Endothelial cell of umbilical vein (primary cell): Measurements from ENCODE around the gene TPD52L2. TPM values are rescaled to one million over a fixed set of nuclear protein-coding genes. Genes with fewer than 3 reads are reported as not detected.

ENCODE experiments used
- BruUV-seq: library from RNA; stranded (reverse); fragments of 400-500 nt; replicated peaks from 2 replicates; lab custom pipeline; 2021; lab: Mats Ljungman, UMichigan
- CTCF ChIA-PET: fragments of 300-600, 350-600 bp; sonication (Branson Sonifier 250); formaldehyde crosslinking; loops from one replicate; lab custom pipeline; 2021; ENCODE audit warnings: antibody characterized with exemption, inconsistent platforms; lab: Charles Lee
- POLR2A ChIA-PET: fragments of 300-600, 350-600 bp; sonication (Branson Sonifier 250); formaldehyde crosslinking; loops from one replicate; lab custom pipeline; 2021; ENCODE audit warnings: antibody characterized with exemption, inconsistent platforms; lab: Charles Lee
- DNase-seq: peaks from one replicate; pipeline ENCODE4 v3.0.0-alpha.2; 2011; ENCODE audit warnings: low read depth, low spot score
- FAIRE-seq: peaks from 2 replicates; lab custom pipeline; 2011; peaks lifted over from hg19 to GRCh38; lab: Jason Lieb, UNC
- H2AFZ ChIP-seq: 2 replicates; pipeline ENCODE4 v1.6.0; 2012; ENCODE audit warnings: low read depth, low read length, control low read depth, inconsistent platforms
- H3K27ac ChIP-seq: 2 replicates; pipeline ENCODE4 v1.5.1; 2011; ENCODE audit warnings: low read depth, mild to moderate bottlenecking, control low read depth, low read length, moderate library complexity; ENCODE audit not compliant: insufficient read depth
- H3K27me3 ChIP-seq, 2 experiments: 2 replicates each; pipeline versions ENCODE4 v1.6.0 to v1.6.1; 2011; ENCODE audit warnings: low read length in 2 of 2, mixed read lengths in 1 of 2; ENCODE audit not compliant: control insufficient read depth in 2 of 2, insufficient read depth in 2 of 2
- H3K36me3 ChIP-seq, 2 experiments: 2 replicates in 1 of 2; 3 replicates in 1 of 2; pipeline ENCODE4 v1.5.1; 2011; ENCODE audit warnings: low read length in 2 of 2, mild to moderate bottlenecking in 1 of 2, moderate library complexity in 1 of 2; ENCODE audit not compliant: control insufficient read depth in 2 of 2, insufficient read depth in 2 of 2; ENCODE audit errors: extremely low read depth in 1 of 2
- H3K4me1 ChIP-seq: 3 replicates; pipeline ENCODE4 v1.5.1; 2011; ENCODE audit warnings: mild to moderate bottlenecking, low read length; ENCODE audit not compliant: control insufficient read depth, insufficient read depth; ENCODE audit errors: extremely low read depth
- H3K4me2 ChIP-seq: 2 replicates; pipeline ENCODE4 v1.6.1; 2011; ENCODE audit warnings: low read length, control low read depth, mixed read lengths; ENCODE audit not compliant: insufficient read depth
- H3K4me3 ChIP-seq, 3 experiments: fragments of 200-600 bp in 1 of 3; sonication (generic), shearing (Covaris generic) in 1 of 3; replicated peaks in 1 of 3; 2 replicates each; pipeline ENCODE4 v1.5.1; 2011 to 2016; ENCODE audit warnings: control low read depth in 3 of 3, low read length in 3 of 3, mild to moderate bottlenecking in 2 of 3, inconsistent platforms in 1 of 3, low read depth in 1 of 3, moderate library complexity in 1 of 3; ENCODE audit not compliant: insufficient read depth in 1 of 3
- H3K79me2 ChIP-seq: 2 replicates; pipeline ENCODE4 v1.6.0; 2012; ENCODE audit warnings: low read length, inconsistent platforms; ENCODE audit not compliant: control insufficient read depth, insufficient read depth
- H3K9ac ChIP-seq: replicated peaks from 2 replicates; pipeline ENCODE3; 2011; ENCODE audit warnings: low read length, control low read depth; ENCODE audit not compliant: insufficient read depth; ENCODE audit errors: extremely low read depth
- H3K9me1 ChIP-seq: replicated peaks from 3 replicates; pipeline ENCODE4 v1.6.0; 2011; ENCODE audit warnings: mild to moderate bottlenecking, low read length; ENCODE audit not compliant: control insufficient read depth, insufficient read depth; ENCODE audit errors: extremely low read depth
- H3K9me3 ChIP-seq: replicated peaks from 2 replicates; pipeline ENCODE4 v1.5.1; 2012; ENCODE audit warnings: low read length, inconsistent platforms; ENCODE audit not compliant: control insufficient read depth, insufficient read depth
- H4K20me1 ChIP-seq: replicated peaks from 2 replicates; pipeline ENCODE3; 2011; ENCODE audit warnings: mild to moderate bottlenecking, low read length; ENCODE audit not compliant: control insufficient read depth, insufficient read depth; ENCODE audit errors: extremely low read depth
- CTCF ChIP-seq, 2 donors: IDR thresholded peaks; 1 replicate in 1 of 2; 2 replicates in 1 of 2; pipeline ENCODE4 v1.5.1; 2011; ENCODE audit warnings: low read length in 2 of 2, mild to moderate bottlenecking in 2 of 2, moderate library complexity in 2 of 2, control low read depth in 1 of 2, inconsistent platforms in 1 of 2, low read depth in 1 of 2; ENCODE audit not compliant: insufficient read depth in 1 of 2; ENCODE audit errors: extremely low read depth in 1 of 2
- EZH2 ChIP-seq: IDR thresholded peaks from 2 replicates; pipeline ENCODE4 v1.6.1; 2012; ENCODE audit warnings: borderline replicate concordance, low read depth, mild to moderate bottlenecking, moderate library complexity, low read length, inconsistent platforms; ENCODE audit not compliant: severe bottlenecking
- FOS ChIP-seq: IDR thresholded peaks from 2 replicates; pipeline ENCODE4 v1.6.1; 2011; ENCODE audit warnings: mild to moderate bottlenecking, low read length, moderate library complexity, borderline replicate concordance; ENCODE audit not compliant: insufficient read depth
- GATA2 ChIP-seq: IDR thresholded peaks from 2 replicates; pipeline ENCODE4 v1.7.0; 2011; ENCODE audit warnings: low read depth, mild to moderate bottlenecking, moderate library complexity, mixed read lengths, low read length; ENCODE audit not compliant: insufficient read length, insufficient read depth
- JUN ChIP-seq: IDR thresholded peaks from 2 replicates; pipeline ENCODE4 v1.6.1; 2011; ENCODE audit warnings: borderline replicate concordance, low read depth; ENCODE audit not compliant: insufficient read length, insufficient read depth
- MAX ChIP-seq: IDR thresholded peaks from 2 replicates; pipeline ENCODE4 v1.6.1; 2011; ENCODE audit not compliant: insufficient read depth, insufficient read length
- MYC ChIP-seq: IDR thresholded peaks from one replicate; pipeline ENCODE4 v1.6.1; 2011; ENCODE audit warnings: mild to moderate bottlenecking, low read depth, low read length
- POLR2A ChIP-seq: IDR thresholded peaks from 2 replicates; pipeline ENCODE4 v1.6.1; 2012; ENCODE audit warnings: low read depth, mild to moderate bottlenecking, control low read depth, low read length
- POLR2AphosphoS5 ChIP-seq: IDR thresholded peaks from 2 replicates; pipeline ENCODE4 v1.6.1; 2012; ENCODE audit warnings: low read depth, mild to moderate bottlenecking, control low read depth, low read length, moderate library complexity; ENCODE audit not compliant: insufficient read depth
- dilution Hi-C: fragments of 300-500 bp; cut with MboI; formaldehyde crosslinking; loops from one replicate; pipeline ENCODE4 v1.15.0; 2019; ENCODE audit warnings: low sequenced_read_pairs; ENCODE audit not compliant: extremely low pct_ligation_motif_present
- intact Hi-C: fragments of 100-400 bp; cut with micrococcal nuclease; formaldehyde crosslinking; loops from one replicate; pipeline ENCODE4 v1.10.0; 2022
- polyA plus RNA-seq, 4 experiments: library from polyadenylated mRNA; depleted of rRNA in 3 of 4; stranded (reverse) in 3 of 4; unstranded in 1 of 4; fragments of >200 nt; gene quantifications; 2 replicates each; pipeline versions ENCODE4 v1.2.1 to v1.2.3, GENCODE V29; 2011 to 2012; ENCODE audit warnings: missing spikeins in 1 of 4
- total RNA-seq: library from RNA; stranded (reverse); gene quantifications from 2 replicates; pipeline ENCODE4 v1.2.3, GENCODE V29; 2021

The TPD52L2 gene
- total and polyA plus RNA-seq, 2 donors (not counting 3 experiments of a cell fraction or from before 2014, with no cell fraction given): 123 to 142 TPM

GRCh38 chr20:63839620-63840019, 25.4 kb upstream of the TPD52L2 start:
- Histone ChIP-seq H3K36me3 (no peaks in the 10 kb centered on the region), H3K27ac (no peak overlapping the region), H4K20me1 (no peaks in the 10 kb centered on the region), H2AFZ (no peak overlapping the region), H3K9me1 (no peaks in the 10 kb centered on the region), H3K9ac (no peak overlapping the region), H3K79me2 (no peaks in the 10 kb centered on the region), H3K4me1 (no peaks in the 10 kb centered on the region), H3K4me2 (no peak overlapping the region), H3K9me3 (no peaks in the 10 kb centered on the region), H3K27me3 (no peaks in the 10 kb centered on the region), H3K4me3 (no peak overlapping the region)
- TF ChIP-seq MAX (no peak), FOS (no peak), JUN (no peak), EZH2 (no peak), GATA2 (no peak), MYC (no peak), CTCF (IDR thresholded peaks at IDR 0.05; ENCODE audit: extremely low read depth in 1 of 2, insufficient read depth in 1 of 2, low read depth in 1 of 2, low read length in 2 of 2) (no peak), POLR2AphosphoS5 (no peak), POLR2A (no peak)
- FAIRE-seq (no peak), DNase-seq (no peak)
- intact Hi-C loops (no loop called here), dilution Hi-C loops (no loop called here)
- BruUV-seq: no TSS peak
- CTCF ChIA-PET: interaction anchor here (0.7 to 1.4 kb wide), 2 partner anchors 19 to 302 kb away, joined by 3 to 5 read pairs; partner anchors contain the start of gene PTK6
- POLR2A ChIA-PET: no interaction called here
